AG09309 (cell line): Measurements from ENCODE around the gene DHX35.

Source experiments
- DNase-seq: peaks from one replicate; pipeline ENCODE4 v3.0.0-alpha.2; 2010; ENCODE audit warnings: low read depth
- H3K4me3 ChIP-seq: 2 replicates; pipeline ENCODE4 v1.5.1; 2011; ENCODE audit warnings: mild to moderate bottlenecking, low read depth, low read length, moderate library complexity; ENCODE audit not compliant: control insufficient read depth
- CTCF ChIP-seq: IDR thresholded peaks from 2 replicates; pipeline ENCODE4 v1.5.1; 2011; ENCODE audit warnings: mild to moderate bottlenecking, low read depth, low read length, inconsistent platforms; ENCODE audit not compliant: insufficient read depth, control insufficient read depth; ENCODE audit errors: missing control alignments

Gene DHX35

DNA sequence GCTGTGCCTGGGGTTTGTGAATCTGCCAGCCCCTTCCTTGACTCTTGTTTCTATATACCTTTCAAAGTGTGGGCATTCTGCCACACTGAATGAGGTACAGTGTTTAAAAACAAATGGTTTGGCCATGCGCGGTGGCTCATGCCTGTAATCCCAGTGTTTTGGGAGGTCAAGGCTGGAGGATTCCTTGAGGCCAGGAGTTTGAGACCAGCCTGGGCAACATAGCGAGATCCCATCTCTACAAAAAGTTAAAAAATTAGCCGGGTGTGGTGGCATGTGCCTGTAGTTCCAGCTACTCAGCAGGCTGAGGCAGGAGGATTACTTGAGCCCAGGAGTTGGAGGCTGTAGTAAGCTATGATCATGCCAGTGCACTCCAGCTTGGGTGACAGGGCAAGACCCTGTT is 30.2 kb upstream of the DHX35 start:
- H3K4me3 ChIP-seq: no peak overlapping the region
- no peak for TF ChIP-seq CTCF
- DNase-seq: no peak

DNA sequence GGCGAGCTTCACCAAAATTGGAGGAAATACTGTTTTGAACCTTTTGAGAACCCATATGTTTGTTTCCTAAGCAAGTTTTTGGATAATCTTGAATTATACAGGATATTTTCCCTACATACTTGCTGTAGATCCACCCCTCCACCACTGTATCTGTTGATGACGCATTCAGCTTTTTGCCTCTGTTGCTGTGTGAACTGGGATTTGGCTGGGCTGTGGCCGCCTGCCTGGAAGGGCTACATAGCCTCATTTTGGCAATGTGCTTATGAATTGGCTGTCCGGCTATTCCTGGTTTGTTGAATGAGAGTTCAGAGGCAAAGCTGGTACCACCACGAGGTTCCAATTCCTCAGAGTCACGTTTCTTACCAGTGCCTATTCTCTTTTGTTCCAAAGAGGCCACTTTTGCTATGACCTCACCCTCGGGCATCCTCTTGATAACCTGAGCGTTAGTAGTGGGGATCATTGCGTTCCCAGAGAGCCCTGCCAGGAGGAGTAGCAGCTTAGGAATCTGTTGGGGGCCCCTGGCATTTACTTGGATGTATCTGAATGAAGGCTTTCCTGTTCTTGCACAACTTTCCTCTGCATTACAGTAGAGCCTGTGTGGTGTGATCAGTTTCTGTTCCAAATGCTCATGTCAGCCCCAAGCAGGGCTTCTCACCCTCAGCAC is 29.6 kb upstream of the DHX35 start:
- DNase-seq: no peak
- no peak overlapping the region for H3K4me3 ChIP-seq
- no peak for TF ChIP-seq CTCF

DNA sequence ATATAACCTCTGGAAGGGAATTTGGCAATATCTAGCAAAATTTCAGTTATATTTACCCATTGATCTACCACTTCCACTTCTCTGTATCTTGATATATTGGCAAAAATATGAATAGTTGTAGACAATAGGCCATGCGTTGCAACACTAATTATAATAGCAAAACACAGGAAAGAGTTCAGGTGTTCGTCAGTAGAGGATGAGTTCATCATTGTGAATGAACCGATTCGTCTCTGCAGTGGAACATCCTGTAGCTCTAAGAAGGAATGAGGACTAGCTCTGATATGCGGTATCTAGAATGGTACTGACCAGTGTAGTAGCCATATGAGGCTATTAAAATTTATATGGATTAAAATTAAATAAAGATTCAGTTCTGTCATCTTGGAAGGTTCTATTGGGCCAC is 27.6 kb upstream of the DHX35 start:
- H3K4me3 ChIP-seq: no peak overlapping the region
- no peak for TF ChIP-seq CTCF
- DNase-seq: no peak

DNA sequence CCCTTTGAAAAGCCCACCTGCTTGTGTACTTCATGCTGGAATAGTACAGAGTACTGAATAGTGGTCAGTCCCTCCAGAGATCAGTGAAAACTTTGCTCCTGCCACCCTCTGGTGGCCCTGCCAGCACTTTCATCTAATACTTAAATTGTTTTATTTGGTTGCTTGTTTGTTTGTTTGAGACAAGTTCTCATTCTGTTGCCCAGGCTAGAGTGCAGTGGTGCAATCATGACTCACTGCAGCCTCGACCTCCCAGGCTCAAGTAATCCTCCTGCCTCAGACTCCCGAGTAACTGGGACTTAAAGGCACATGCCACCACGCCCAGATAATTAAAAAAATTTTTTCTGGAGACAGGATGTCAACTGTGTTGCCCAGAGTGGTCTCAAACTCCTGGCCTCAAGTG is 26.9 kb upstream of the DHX35 start:
- TF ChIP-seq CTCF: peak; percentile 19
- no peak for DNase-seq
- no peak overlapping the region for H3K4me3 ChIP-seq

DNA sequence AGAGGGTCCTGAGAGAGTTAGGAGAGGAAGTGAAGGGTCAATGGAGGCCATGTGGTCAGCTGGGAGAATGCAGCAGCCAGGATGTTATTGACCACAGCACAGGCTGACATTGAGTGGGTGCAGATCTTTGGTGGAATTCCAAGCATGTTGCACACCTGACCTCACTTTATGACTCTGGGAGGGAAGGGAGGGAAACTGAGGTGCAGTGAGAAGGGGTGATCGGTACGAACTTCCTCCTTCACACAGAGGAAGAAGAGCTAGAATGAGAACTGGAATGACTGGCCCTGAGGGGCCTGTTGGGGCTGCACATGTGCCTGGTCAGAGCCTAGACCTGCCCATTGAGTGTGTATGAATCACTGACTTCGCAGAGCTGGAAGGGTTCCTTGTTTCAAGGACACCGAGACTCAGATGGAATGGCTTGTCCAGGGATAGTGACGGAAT is 26.2 kb upstream of the DHX35 start:
- H3K4me3 ChIP-seq: no peak overlapping the region
- no peak for DNase-seq
- TF ChIP-seq CTCF: no peak

DNA sequence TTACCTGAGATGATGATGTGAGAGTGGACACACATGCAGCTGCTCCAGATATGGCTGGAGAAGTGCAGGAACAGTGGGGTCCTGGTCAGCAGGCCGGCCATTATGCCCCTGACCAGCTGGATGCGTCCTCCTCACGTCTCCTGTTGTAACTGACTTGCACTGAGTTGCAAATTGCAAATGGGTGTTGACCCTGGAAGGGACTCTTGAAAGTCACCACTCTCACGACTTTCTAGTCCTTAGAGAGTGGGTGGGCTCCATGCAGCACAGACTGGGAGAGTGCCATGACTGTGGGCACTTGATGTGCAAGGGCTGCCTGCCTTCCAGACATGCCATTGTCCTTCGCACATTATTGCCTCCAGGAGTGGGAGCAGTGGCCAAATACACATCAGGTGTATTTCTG is 25.1 kb upstream of the DHX35 start:
- no peak for TF ChIP-seq CTCF
- no peak overlapping the region for H3K4me3 ChIP-seq
- no peak for DNase-seq
